ENCODE results near the gene TLK1. TPM values are rescaled to one million over a fixed set of nuclear protein-coding genes. Genes with fewer than 3 reads are reported as not detected.

The TLK1 gene
- total and polyA plus RNA-seq, 2 experiments from 2014 or later: 41.2 to 45.0 TPM

- DNase-seq (ENCODE audit: low spot score): no peak
- H3K27me3 ChIP-seq (ENCODE audit: insufficient read depth): no peaks in the 10 kb centered on the region
- TF ChIP-seq CREB1 (CRISPR knock-in tag; IDR thresholded peaks at IDR 0.05; ENCODE audit: low read depth): no peak
- TF ChIP-seq ZNF462 (CRISPR knock-in tag; IDR thresholded peaks at IDR 0.05): no peak
- TF ChIP-seq EZH2phosphoT487 (IDR thresholded peaks at IDR 0.05; ENCODE audit: unreplicated experiment): no peak
- H3K36me3 Mint-ChIP-seq (ENCODE audit: low read depth): no peaks in the 10 kb centered on the region
- no peaks in the 10 kb centered on the region; the same call in 2 of the 3 replicates for H3K9me3 Mint-ChIP-seq
- no peak overlapping the region for H3K4me2 ChIP-seq
- no peaks in the 10 kb centered on the region for H3F3A ChIP-seq (replicated peaks; ENCODE audit: low read depth)
- H3K4me3 ChIP-seq: no peak overlapping the region
- no peaks in the 10 kb centered on the region for H3K79me2 ChIP-seq (replicated peaks; ENCODE audit: insufficient read depth)
- no peaks in the 10 kb centered on the region for H3K4me1 ChIP-seq (ENCODE audit: insufficient read depth)
- no peaks in the 10 kb centered on the region for H3K27me3 Mint-ChIP-seq (ENCODE audit: insufficient read depth, low read depth, poor library complexity)
- no peak overlapping the region for H3K27ac Mint-ChIP-seq
- no peak overlapping the region for H2AFZ ChIP-seq
- H3K9me2 ChIP-seq (ENCODE audit: insufficient read depth): 0 out of 2 replicates have a peak, but pooled peaks cover 6% of the 10 kb centered on the region
- no peaks in the 10 kb centered on the region for H3K36me3 ChIP-seq (ENCODE audit: insufficient read depth)
- H4K20me1 ChIP-seq (replicated peaks; ENCODE audit: insufficient read depth): no peaks in the 10 kb centered on the region
- ATAC-seq: no peak
- H3K4me3 Mint-ChIP-seq: no peak overlapping the region
- H3K27ac ChIP-seq (ENCODE audit: low read depth): no peak overlapping the region
- no peaks in the 10 kb centered on the region; the same call in 2 of the 3 replicates for H3K4me1 Mint-ChIP-seq
Measured at GRCh38 chr2:171174075-171174474, 13.4 kb upstream of the TLK1 start.

GRCh38 chr2:171173087-171173486, 12.4 kb upstream of the TLK1 start:
- H3K4me3 ChIP-seq: no peak overlapping the region
- no peak overlapping the region for H3K4me2 ChIP-seq
- H3K27me3 ChIP-seq (ENCODE audit: insufficient read depth): no peaks in the 10 kb centered on the region
- Mint-ChIP-seq H3K4me1 (no peaks in the 10 kb centered on the region; the same call in 2 of the 3 replicates), H3K4me3 (no peak overlapping the region), H3K27ac (no peak overlapping the region), H3K9me3 (no peaks in the 10 kb centered on the region; the same call in 2 of the 3 replicates), H3K27me3 (ENCODE audit: insufficient read depth, low read depth, poor library complexity) (no peaks in the 10 kb centered on the region), H3K36me3 (ENCODE audit: low read depth) (no peaks in the 10 kb centered on the region)
- no peak overlapping the region for H3K27ac ChIP-seq (ENCODE audit: low read depth)
- no peaks in the 10 kb centered on the region for H4K20me1 ChIP-seq (replicated peaks; ENCODE audit: insufficient read depth)
- no peak overlapping the region for H2AFZ ChIP-seq
- no peaks in the 10 kb centered on the region for H3K36me3 ChIP-seq (ENCODE audit: insufficient read depth)
- H3F3A ChIP-seq (replicated peaks; ENCODE audit: low read depth): no peaks in the 10 kb centered on the region
- H3K4me1 ChIP-seq (ENCODE audit: insufficient read depth): no peaks in the 10 kb centered on the region
- no peak for ATAC-seq
- no peaks in the 10 kb centered on the region for H3K79me2 ChIP-seq (replicated peaks; ENCODE audit: insufficient read depth)
- H3K9me2 ChIP-seq (ENCODE audit: insufficient read depth): 0 out of 2 replicates have a peak, but pooled peaks cover 6% of the 10 kb centered on the region
- no peak for DNase-seq (ENCODE audit: low spot score)
- TF ChIP-seq CREB1 (CRISPR knock-in tag; IDR thresholded peaks at IDR 0.05; ENCODE audit: low read depth) (no peak), ZNF331 (CRISPR knock-in tag; IDR thresholded peaks at IDR 0.05; ENCODE audit: low read depth) (no peak), ETS1 (IDR thresholded peaks at IDR 0.05) (no peak), NANOG (IDR thresholded peaks at IDR 0.05; ENCODE audit: borderline replicate concordance) (no peak), STAT1 (IDR thresholded peaks at IDR 0.05; ENCODE audit: unreplicated experiment) (no peak), ZNF114 (CRISPR knock-in tag; IDR thresholded peaks at IDR 0.05) (no peak), JUNB (IDR thresholded peaks at IDR 0.05; ENCODE audit: unreplicated experiment) (no peak), EZH2 (IDR thresholded peaks at IDR 0.05; ENCODE audit: low read depth, unreplicated experiment) (no peak)
